22Rv1 (cell line): ENCODE measurements around the gene DRICH1.

Experiments
- ZFX ChIP-seq: fragments of 450-650 bp; IDR thresholded peaks from 2 replicates; pipeline ENCODE4 v1.6.1; 2017; ENCODE audit warnings: antibody characterized with exemption, borderline replicate concordance
- TF ChIP-seq, protein P1 (sequence below): fragments of 450-650 bp; IDR thresholded peaks from 2 replicates; pipeline ENCODE4 v1.5.1; 2017; ENCODE audit warnings: mild to moderate bottlenecking

DNA sequence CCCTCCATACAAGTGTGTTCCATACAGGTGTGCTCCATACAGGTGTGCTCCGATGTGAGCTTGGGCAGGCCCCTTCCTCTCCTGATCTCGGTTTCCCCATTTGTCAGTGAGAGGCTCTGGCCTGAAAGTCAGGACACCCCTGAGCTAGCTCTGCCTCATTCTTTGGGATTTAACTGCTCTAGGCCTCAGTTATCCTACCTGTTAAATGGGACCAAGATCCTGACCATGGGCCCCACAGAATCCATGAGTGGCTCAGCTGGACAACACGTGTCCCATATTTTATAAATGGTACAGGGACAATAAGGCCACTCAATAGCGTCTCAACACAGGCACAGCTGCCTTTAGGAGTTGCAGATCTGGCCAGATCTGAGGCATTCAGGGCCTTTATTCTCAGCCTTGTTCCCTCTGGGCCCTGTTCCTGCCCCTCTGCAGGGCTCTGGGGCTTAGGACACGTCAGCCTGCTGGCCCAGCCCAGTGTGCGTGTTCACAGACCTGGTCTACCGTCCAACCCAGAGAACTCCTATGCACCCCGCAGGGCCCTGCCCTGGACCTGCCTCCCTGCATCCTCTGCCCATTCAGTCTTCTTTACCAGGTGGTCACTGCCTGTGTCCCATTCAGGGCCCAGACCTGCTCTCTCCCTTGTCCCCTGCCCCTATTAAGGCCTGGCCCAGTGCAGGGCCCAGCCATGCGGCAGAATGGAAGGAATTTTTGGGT, 33.2 kb downstream of the DRICH1 start:
- TF ChIP-seq, protein P1, sequence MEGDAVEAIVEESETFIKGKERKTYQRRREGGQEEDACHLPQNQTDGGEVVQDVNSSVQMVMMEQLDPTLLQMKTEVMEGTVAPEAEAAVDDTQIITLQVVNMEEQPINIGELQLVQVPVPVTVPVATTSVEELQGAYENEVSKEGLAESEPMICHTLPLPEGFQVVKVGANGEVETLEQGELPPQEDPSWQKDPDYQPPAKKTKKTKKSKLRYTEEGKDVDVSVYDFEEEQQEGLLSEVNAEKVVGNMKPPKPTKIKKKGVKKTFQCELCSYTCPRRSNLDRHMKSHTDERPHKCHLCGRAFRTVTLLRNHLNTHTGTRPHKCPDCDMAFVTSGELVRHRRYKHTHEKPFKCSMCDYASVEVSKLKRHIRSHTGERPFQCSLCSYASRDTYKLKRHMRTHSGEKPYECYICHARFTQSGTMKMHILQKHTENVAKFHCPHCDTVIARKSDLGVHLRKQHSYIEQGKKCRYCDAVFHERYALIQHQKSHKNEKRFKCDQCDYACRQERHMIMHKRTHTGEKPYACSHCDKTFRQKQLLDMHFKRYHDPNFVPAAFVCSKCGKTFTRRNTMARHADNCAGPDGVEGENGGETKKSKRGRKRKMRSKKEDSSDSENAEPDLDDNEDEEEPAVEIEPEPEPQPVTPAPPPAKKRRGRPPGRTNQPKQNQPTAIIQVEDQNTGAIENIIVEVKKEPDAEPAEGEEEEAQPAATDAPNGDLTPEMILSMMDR = no peak
- no peak for TF ChIP-seq ZFX
